ENCODE measurements around the gene HLA-DMA. TPM values are rescaled to one million over a fixed set of nuclear protein-coding genes. Genes with fewer than 3 reads are reported as not detected.

HLA-DMA gene
- total and polyA plus RNA-seq, 9 of the 15 experiments (the other 6 are each of a cell fraction or from before 2014, with no cell fraction given), result 0.13 to 0.83 (median 0.51) TPM

DNA sequence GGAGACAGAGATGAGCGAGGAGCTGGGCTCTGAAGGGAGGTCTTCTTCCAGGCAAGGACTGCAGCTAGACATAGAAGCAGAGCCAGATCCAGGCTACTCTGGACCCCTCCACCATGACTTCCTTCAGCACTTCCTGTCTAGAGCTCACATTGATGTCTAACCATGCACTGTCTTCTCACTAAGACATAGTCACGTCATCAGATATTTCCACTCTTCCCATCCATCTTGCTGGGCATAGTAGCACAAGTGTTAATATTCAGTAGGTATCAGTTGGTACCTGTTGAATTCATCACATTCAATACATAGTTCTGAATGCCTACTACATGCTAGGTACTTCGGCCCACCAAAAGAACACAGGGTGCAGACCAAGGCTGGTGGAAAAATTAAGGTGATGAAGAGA lies 2.9 kb downstream of the HLA-DMA start (continued):
- TF ChIP-seq RBM14 (IDR thresholded peaks at IDR 0.05; ENCODE audit: borderline replicate concordance, insufficient read depth, low read depth, low read length), result no peak
- TF ChIP-seq ZNF77 (CRISPR knock-in tag; IDR thresholded peaks at IDR 0.05), result no peak
- TF ChIP-seq, protein P1, sequence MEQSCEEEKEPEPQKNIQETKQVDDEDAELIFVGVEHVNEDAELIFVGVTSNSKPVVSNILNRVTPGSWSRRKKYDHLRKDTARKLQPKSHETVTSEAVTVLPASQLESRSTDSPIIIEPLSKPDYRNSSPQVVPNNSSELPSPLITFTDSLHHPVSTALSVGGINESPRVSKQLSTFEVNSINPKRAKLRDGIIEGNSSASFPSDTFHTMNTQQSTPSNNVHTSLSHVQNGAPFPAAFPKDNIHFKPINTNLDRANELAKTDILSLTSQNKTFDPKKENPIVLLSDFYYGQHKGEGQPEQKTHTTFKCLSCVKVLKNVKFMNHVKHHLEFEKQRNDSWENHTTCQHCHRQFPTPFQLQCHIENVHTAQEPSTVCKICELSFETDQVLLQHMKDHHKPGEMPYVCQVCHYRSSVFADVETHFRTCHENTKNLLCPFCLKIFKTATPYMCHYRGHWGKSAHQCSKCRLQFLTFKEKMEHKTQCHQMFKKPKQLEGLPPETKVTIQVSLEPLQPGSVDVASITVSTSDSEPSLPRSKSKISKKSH (CRISPR knock-in tag; IDR thresholded peaks at IDR 0.05), result no peak
- no peak for TF ChIP-seq COPS2 (conservative IDR thresholded peaks at IDR 0.05)
- TF ChIP-seq RBM22 (IDR thresholded peaks at IDR 0.05; ENCODE audit: low read depth, low read length, poor library complexity, severe bottlenecking), result no peak
- TF ChIP-seq ARID2 (IDR thresholded peaks at IDR 0.05), result no peak
- no peak for TF ChIP-seq RNF219 (CRISPR knock-in tag; IDR thresholded peaks at IDR 0.05)
- no peak for TF ChIP-seq LARP7 (IDR thresholded peaks at IDR 0.05)
- TF ChIP-seq ZNF212 (CRISPR knock-in tag; IDR thresholded peaks at IDR 0.05), result no peak

Data from K562 (cell line).